AG09319 (cell line): ENCODE measurements around the gene ARSI.

Source experiments
- DNase-seq: peaks from one replicate; pipeline ENCODE4 v3.0.0-alpha.2; 2010; ENCODE audit warnings: low read depth; ENCODE audit errors: extremely low read depth
- TF ChIP-seq, protein P1 (sequence below): IDR thresholded peaks from 2 replicates; pipeline ENCODE4 v1.5.1; 2011; ENCODE audit warnings: low read depth, mild to moderate bottlenecking, inconsistent platforms, low read length, moderate library complexity

Gene ARSI

DNA sequence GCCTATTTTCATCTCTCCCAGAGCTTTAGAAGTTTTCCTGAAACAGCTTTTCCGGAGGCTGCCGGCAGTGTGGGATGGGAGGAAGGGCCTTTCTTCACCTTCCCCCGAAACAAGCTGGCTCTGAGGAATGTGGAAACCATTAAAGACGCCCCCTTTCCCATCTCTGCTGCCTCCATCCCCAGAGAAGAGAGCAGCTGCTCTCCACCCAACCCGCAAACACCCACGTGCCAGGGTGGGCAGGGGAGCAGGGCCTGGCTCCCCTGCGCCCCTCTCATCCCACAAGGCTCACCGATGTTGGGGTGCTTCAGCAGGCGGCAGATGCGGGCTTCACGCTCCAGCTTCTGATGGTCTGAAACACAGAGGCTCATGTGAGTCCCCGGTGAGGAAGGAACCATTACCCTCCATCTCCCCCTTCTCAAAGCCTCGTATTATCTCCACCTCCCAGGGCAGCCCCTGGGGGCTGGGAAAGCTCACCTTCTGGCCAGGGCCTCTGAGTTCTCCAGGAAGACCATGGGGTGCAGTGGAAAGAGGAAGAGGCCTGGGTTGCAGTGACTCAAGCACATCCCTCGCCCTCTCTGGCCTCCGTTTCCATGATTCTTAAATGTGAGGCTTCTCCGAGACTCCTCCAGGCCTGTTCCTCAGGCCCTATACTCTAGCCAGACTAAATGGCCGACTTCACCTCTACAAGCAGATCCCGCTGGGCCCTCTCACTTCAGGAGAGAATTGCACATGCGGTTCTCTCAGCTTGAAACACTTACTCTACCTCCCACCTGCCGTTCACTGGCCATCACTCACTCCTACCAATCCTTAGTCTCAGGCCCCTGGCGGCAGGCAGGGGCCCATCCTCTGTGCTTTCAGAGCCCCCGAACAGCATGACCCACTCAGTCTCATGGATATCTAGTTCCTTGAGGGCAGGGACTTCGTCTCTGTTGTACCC is 37.8 kb downstream of the ARSI start:
- TF ChIP-seq, protein P1, sequence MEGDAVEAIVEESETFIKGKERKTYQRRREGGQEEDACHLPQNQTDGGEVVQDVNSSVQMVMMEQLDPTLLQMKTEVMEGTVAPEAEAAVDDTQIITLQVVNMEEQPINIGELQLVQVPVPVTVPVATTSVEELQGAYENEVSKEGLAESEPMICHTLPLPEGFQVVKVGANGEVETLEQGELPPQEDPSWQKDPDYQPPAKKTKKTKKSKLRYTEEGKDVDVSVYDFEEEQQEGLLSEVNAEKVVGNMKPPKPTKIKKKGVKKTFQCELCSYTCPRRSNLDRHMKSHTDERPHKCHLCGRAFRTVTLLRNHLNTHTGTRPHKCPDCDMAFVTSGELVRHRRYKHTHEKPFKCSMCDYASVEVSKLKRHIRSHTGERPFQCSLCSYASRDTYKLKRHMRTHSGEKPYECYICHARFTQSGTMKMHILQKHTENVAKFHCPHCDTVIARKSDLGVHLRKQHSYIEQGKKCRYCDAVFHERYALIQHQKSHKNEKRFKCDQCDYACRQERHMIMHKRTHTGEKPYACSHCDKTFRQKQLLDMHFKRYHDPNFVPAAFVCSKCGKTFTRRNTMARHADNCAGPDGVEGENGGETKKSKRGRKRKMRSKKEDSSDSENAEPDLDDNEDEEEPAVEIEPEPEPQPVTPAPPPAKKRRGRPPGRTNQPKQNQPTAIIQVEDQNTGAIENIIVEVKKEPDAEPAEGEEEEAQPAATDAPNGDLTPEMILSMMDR: no peak

DNA sequence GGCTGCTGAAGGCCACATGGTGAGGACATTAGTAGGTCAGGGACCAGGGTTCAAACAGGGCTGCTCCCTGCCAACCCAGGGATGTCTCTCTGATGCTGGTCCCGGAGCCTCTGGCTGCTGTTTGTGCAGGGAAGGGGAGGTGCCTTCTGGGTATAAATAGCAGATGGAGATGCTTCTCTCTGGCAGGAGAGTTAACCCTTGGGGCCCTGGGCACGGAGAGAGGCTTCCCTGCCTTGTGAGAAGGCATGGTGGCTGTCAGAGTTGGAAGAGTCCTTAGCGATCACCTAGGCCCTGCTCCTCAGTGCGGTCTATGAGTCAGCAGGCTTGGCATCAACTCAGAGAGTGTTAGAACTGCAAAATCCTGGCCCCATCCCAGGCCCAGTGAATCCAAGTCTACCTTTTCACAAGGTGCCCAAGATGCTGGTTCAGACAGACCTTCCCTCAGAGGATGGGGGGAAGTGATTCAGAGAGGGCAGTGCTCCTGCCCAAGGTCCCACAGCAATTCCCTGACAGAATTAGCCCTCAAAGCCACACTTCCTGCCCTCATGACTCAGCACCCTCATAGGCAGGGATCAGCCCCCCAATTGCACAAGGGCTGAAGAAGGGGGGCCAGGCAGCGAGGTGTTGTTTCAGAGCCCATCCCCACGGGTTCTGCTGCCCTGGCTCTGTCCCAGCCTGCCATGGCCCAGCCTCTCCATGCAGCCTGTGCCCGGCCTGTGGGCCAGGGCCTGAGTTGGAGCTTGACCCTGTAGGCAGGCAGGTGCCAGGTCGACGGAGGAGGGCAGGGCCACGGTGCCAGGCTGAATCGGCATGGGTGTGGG is 38.7 kb downstream of the ARSI start:
- peak; percentile 46 for DNase-seq

More for the DNA sequence above, 37.8 kb downstream of the ARSI start:
- no peak for DNase-seq

DNA sequence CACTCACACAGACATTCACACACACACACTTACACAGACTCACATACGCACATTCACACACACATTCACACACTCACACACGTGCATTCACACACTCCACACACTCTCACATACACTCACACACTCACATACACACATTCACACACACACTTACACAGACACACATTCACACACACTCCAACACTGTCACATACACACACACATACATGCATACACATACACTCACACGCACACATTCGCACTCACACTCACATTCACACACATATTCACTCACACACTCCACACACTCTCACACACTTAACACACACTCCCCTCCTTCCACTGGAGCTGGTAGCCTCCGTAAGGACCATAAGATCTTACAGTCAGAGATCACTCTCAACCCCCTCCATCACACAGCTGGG is 39.3 kb downstream of the ARSI start:
- DNase-seq: no peak

More for the DNA sequence above, 38.7 kb downstream of the ARSI start:
- TF ChIP-seq, protein P1: no peak

DNA sequence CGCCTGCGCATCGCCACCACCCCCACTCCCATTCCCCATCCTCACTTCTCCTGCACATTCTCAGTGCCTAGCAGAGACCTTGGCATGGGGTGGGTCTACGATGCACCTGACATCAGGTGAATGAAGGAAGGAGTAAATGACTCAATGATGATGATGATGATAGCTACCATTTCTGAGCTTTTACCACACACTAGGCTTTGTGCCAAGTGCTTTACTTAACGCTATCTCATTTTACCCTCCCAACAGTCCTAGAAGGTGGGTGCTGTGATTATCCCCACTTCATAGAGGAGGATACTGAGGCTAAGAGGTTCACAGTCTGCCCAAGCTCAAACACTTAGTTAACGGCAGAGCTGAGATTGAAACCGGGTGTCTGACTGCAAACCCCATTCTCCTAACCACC is 40.2 kb downstream of the ARSI start:
- TF ChIP-seq, protein P1: no peak

More for the DNA sequence above, 39.3 kb downstream of the ARSI start:
- TF ChIP-seq, protein P1: no peak

DNA sequence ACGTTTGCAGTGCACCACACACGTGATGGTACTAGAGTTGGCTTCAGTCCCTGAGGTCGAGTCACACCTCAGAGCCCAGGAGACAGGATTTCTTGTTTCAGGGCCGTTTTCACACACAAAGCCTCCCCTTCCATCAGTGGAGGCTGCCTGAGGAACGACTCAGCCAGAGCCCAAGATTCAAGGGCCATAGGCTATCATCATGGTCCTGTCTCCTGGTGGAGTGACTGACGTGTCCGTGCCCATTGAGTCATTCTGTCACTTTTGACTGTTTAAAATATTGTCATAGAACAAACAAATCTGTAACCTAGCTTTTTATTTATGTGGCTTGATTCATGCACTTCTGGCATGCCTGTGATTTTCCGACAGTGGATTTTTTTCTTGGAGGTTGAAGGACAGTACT is 41.5 kb downstream of the ARSI start:
- TF ChIP-seq, protein P1: no peak
- DNase-seq: no peak

More for the DNA sequence above, 40.2 kb downstream of the ARSI start:
- DNase-seq: no peak

DNA sequence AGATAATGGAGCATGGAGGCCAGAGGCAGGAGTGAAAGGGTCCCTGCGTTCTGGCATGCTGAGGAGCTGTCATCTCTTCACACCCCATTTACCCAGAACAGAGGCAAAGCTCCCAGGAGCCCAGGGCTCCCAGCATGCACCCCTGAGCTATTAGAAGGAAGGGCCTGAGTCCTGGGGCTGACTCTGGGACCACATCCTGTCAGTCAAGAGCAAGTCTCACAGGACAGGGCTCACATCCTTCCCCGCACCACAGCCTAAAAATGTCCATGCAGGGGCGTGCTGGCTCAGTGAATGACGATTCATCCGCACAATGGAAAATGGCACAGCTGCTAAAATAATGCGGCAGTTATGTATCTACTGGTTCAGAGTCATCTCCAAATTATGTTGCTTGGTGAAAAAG is 44.6 kb downstream of the ARSI start:
- TF ChIP-seq, protein P1: no peak
- no peak for DNase-seq

DNA sequence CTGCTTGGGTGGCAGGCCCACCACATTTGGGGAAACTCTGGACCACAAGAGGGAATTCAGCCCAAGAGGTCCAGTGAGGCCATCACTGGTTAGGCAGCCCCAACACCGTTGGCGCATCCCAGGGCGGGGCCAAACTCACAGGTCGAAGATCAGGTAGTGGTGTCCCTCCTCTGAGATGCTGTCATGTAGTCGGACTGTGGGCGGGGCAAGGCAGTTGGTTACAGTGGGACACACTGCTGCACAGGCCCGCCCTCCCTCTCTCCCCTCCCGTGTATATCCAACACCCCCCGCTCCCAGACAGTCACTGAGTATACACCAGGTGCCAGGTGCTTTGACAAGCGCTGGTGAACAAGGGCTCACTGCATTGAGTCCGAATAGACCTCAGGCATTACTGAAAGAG is 45.3 kb downstream of the ARSI start:
- TF ChIP-seq, protein P1: no peak
- DNase-seq: no peak
